LoVo (cell line): ENCODE measurements around the gene GRK1.

Experiments
- DNase-seq: peaks from one replicate; pipeline ENCODE4 v3.0.0-alpha.2; 2016; ENCODE audit warnings: low spot score

The GRK1 gene

DNA sequence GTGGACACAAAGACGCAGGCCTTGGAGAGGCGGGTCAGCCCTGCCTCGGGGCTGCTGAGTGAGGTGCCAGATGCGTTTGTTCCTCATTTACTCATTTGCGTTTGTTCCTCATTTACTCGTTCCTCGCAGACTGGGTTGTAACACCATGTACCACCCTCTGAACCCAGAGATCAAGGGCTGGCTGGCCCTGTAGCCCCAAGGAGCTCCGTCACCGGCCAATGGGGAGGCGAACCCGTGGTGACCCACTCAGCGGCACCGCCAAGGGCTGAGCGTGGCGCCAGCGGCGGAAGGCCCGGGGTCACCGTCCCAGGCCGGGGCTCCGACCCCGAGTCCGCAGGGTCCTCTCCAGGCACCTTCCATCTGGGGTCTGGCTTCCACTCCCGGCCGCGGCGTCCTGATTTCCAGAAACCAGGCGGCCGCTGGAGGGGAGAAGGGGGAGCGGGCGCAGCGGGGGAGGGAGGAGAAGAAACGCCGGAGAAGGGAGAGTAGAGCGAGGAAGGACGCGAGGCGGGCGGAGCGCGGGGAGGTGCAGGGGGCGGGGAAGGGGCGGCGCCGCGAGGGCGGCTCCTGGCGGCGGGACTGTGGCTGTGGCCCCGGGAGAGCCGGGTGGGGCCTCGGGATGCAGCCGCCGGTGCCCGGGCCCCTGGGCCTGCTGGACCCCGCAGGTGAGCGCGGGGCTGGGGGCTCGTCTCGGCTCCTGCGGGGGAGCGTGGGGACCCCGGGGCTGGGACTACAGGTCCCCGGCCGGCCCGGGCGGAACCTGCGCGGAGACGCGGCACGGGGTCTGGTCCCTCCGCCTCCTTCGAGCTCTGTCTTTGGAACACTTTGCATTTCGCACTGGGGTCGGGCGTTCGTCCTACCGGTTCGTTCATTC lies 91.9 kb downstream of the GRK1 start, which contains the start of gene TMEM255B:
TSS of gene TMEM255B (plus strand) at position 576 of the 874 bp plus-strand sequence. CDS start at position 620, 44 bp downstream.
- DNase-seq, result peak; percentile 77

DNA sequence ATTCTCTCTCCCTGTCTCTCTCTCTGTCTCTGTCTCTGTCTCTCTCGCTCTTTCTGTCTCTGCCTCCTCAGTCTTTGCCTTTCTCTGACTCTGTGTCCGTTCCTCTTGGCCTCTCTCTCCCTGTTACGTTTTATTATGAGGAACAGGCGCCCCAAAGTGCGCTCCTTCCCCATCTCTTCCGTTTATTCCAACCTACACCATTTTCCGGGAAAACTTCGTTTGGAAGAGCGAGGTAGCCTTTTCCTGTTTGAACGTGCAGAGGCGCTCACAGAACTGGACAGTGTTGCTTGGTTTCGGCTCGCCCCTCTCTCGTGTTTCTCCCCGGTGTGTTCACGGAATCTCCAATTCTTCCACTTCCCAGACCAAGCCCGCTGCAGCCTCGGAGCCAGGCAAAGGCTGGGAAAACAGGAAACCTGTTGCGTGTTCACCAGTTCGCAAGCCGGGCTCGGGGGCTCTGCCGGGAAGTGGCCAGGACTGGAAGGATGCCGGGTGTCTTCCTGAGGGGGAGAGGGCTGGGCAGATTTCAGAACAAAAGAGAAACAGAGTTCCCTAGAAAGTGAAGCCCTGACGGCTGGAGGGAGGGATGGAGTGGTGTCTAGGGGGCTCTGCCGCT lies 92.6 kb downstream of the GRK1 start:
- DNase-seq, result no peak

DNA sequence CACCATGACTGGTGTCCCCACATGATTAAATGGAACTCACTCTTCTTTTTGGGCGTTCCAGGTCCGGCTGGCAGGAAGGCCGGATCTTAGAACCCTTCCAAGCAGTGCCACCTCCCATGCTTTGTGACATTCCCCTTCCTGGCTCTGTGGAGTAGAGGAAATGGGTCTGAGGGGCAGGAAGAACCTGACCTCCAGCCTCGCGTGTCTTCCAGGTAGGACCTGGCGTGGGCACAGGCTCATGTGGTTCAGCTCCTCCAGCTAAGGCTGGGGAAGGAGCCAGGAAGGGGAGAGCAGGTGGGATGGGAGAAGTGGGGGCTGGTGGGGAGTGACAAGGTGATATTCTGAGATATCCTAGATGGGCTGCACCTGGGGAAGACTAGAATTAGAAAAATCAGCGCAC lies 94.1 kb downstream of the GRK1 start:
- DNase-seq, result no peak

GRCh38 chr13:113762075-113762474 lies 95.1 kb downstream of the GRK1 start:
- DNase-seq, result no peak

DNA sequence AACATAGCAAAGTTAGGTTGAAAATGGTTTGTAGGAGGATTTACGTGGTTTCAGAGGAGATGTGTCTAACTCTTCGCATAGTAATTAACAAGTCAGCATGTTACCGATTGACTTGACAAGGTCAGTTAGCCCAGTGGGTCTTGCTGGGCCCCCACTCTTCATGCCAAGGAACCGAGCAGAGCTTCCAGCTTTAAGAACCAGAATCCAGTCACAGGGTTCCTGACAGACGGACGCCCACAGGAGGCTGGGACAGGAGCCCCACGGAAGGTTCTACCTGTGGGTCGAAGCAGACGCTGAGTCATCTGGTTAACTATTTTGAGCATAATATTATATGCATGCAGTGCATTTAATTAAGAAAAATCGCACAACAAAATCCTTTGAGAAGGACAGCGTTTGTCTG lies 95.5 kb downstream of the GRK1 start:
- no peak for DNase-seq

GRCh38 chr13:113763254-113763653 lies 96.2 kb downstream of the GRK1 start:
- no peak for DNase-seq

GRCh38 chr13:113763961-113764792 lies 97.2 kb downstream of the GRK1 start:
- DNase-seq, result no peak

DNA sequence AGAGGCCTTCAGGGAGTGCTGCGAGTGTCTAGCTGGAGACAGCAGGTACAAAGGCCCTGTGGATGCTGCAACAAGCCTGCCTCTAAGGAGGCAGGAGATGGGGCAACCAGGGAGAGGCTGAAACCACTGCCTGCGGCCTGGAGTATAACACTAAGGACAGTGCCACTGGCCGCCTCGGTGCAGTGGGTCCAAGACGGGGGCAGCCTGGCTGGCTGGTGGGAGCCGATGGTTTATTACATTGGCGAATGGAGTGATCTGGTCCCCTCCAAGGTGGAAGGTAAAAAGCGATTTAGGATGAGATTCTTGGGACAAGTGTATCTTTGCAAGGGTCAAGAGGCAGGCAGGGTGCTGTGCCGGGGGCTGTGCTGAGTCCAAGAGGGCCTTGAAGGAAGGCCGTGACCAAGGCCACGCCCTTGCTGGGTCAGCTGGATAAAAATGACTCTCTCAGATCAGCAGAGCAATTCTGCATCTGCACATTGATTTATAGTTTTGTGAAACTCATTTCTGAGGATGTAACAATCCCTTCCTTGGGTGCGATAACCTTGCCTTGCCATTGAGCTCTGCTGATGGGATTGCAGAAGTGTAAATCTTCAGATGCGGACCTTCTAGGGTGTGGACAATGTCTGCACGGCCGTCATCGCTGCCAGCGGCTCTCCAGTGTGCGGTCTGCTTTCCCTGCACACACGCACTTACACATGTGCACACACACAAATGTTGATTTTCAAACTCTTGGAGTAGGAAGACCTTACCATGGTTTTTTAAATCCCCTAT lies 98.0 kb downstream of the GRK1 start:
- no peak for DNase-seq

GRCh38 chr13:113765564-113765910 lies 98.5 kb downstream of the GRK1 start:
- DNase-seq, result no peak

GRCh38 chr13:113766035-113766800 lies 99.2 kb downstream of the GRK1 start:
- DNase-seq, result no peak

GRCh38 chr13:113767366-113767765 lies 100.3 kb downstream of the GRK1 start:
- no peak for DNase-seq

DNA sequence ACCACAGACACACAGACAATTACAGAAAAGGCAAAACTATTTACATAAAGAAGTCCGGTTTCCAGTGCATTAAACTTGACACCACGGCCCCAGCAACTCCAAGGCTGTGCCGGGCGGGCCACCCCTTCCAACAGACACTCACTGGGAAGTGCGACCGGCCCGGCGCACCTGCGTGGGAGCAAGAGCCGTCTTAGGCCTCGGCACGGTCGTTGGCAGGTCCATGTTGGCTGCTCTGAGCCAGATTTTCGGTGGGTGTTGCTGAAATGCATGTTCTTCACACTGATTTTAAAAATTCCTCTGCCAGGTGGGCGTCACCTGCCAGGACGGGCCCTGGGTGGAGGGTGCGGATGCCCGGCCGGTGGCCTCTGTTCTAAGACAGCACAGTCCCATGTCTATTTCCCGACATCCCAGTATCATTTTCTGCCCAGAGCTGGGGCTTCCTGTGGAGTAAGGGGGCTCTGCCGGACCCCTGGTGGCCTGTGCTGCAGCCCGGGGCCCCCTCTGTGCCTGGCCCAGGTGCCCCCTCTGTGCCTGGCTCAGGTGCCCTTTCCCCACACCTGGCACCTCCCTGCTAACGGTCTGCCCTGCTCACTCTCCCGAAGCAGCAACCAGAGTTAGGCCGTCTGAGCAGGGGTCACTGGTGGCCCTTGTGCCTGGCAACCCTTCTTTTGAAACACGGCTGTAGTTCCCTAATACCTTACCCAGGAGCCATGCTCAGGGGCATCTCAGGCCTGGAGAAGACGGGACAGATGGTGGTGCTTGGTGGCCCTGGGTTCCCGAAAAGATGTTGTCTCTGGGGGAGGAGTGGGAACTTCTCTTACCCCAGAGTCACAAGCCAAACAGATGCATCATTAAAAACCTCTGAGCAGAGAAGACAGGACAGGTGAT lies 101.2 kb downstream of the GRK1 start:
- DNase-seq, result no peak

- no peak for DNase-seq
Measured at GRCh38 chr13:113769106-113769505, 102.1 kb downstream of the GRK1 start.

DNA sequence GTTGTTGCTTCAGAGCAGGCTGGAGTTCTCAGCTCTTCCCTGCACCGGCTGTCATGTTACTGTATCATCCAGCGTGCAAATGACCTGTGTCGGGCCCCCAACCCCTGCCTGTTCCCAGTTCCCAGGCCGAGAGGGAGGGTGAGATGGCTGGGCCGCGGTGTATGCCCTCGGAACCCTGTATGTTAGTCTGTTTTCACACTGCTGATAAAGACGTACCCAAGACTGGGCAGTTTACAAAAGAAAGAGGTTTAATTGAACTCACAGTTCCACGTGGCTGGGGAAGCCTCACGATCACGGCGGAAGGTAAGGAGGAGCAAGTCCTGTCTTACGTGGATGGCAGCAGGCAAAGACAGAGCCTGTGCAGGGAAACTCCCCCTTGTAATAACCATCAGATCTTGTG lies 102.9 kb downstream of the GRK1 start:
- DNase-seq, result no peak

DNA sequence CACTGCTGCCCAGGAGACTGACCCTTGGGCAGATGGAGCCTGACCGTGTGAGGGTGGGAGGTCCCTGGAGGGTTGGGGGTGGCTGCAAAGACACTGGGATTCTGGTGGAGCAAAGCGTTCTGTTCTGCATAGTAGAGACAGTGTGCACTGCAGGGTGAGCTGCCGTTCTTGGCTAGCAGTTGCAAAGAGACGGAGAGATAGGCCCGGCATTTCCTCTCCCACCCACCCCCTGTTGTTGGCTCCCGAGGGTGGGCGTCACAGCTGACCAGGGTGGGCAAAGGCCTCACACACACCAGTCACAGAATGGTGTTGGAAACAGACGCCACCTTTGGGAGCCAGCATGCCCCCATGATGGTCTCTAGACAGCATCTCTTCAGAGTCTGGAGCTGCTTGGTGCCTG lies 103.4 kb downstream of the GRK1 start:
- no peak for DNase-seq

- no peak for DNase-seq
Measured at GRCh38 chr13:113770937-113771336, 103.9 kb downstream of the GRK1 start.

DNA sequence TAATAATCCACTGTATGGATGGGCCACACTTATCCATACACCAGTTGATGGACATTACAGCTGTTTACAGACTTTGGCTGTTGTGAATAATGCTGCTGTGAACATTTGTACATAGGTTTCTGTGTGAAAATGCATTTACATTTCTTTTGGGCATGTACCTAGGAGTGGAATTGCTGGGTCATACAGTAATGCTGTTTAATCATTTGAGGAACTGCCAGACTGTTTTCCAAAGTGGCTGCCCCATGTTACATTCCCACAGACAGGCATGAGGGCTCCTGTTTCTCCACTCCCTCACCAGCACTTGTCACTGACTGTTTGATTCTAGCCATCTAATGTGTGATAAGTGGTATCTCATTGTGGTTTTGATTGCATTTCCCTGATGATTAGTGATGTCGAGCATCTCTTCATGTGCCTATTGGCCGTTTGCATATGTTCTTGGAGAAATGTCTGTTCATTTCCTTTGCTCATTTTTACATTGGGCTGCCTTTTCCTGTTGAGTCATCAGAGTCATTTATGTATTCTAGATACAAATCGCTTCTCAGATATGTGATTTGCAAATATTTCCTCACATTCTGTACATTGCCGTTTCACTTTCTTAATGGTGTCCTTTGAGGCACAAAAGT lies 104.8 kb downstream of the GRK1 start:
- DNase-seq, result no peak

GRCh38 chr13:113774177-113775107 lies 107.4 kb downstream of the GRK1 start:
- no peak for DNase-seq
